ENCODE results near the gene NKX2-2.

NKX2-2 gene

GRCh38 chr20:21557241-21558020, 43.6 kb upstream of the NKX2-2 start:
- H3K79me2 ChIP-seq (ENCODE audit: low read length) = no peaks in the 10 kb centered on the region
- no peaks in the 10 kb centered on the region for H3K9me3 ChIP-seq (ENCODE audit: insufficient read depth, low read length)
- TF ChIP-seq EZH2phosphoT487 (IDR thresholded peaks at IDR 0.05; ENCODE audit: low read depth) = no peak
- TF ChIP-seq CTCF (IDR thresholded peaks at IDR 0.05; ENCODE audit: low read depth, low read length) = no peak
- peaks cover 47% of the 10 kb centered on the region for H3K27me3 ChIP-seq (ENCODE audit: low read depth, low read length)
- H3K9ac ChIP-seq (ENCODE audit: low read length) = peak overlapping the region; percentile 10; the same call in 1 of the 2 replicates
- H3K36me3 ChIP-seq (replicated peaks; ENCODE audit: low read depth, low read length) = no peaks in the 10 kb centered on the region
- H3K4me2 ChIP-seq (ENCODE audit: low read length) = peak overlapping the region; percentile 65
- no peak overlapping the region for H2AFZ ChIP-seq (ENCODE audit: low read depth, low read length)
- H3K4me3 ChIP-seq (ENCODE audit: low read length) = peak overlapping the region; percentile 57
- peaks cover 68% of the 10 kb centered on the region for H3K4me1 ChIP-seq (ENCODE audit: low read length)
- no peak overlapping the region for H3K27ac ChIP-seq (ENCODE audit: low read length)
- no peaks in the 10 kb centered on the region for H4K20me1 ChIP-seq (ENCODE audit: insufficient read depth, low read length)

GRCh38 chr20:21556398-21556797, 42.5 kb upstream of the NKX2-2 start:
- Histone ChIP-seq H3K36me3 (replicated peaks; ENCODE audit: low read depth, low read length) (no peaks in the 10 kb centered on the region), H4K20me1 (ENCODE audit: insufficient read depth, low read length) (no peaks in the 10 kb centered on the region), H3K27me3 (ENCODE audit: low read depth, low read length) (peaks cover 46% of the 10 kb centered on the region), H3K4me3 (ENCODE audit: low read length) (no peak overlapping the region), H3K9me3 (ENCODE audit: insufficient read depth, low read length) (no peaks in the 10 kb centered on the region), H3K9ac (ENCODE audit: low read length) (no peak overlapping the region), H3K4me1 (ENCODE audit: low read length) (peaks cover 57% of the 10 kb centered on the region), H3K4me2 (ENCODE audit: low read length) (no peak overlapping the region; the same call in 1 of the 2 replicates), H2AFZ (ENCODE audit: low read depth, low read length) (no peak overlapping the region), H3K27ac (ENCODE audit: low read length) (no peak overlapping the region), H3K79me2 (ENCODE audit: low read length) (no peaks in the 10 kb centered on the region)
- no peak for TF ChIP-seq CTCF (IDR thresholded peaks at IDR 0.05; ENCODE audit: low read depth, low read length)
- no peak for TF ChIP-seq EZH2phosphoT487 (IDR thresholded peaks at IDR 0.05; ENCODE audit: low read depth)

GRCh38 chr20:21555470-21556120, 41.7 kb upstream of the NKX2-2 start:
- Histone ChIP-seq H3K27ac (ENCODE audit: low read length) (no peak overlapping the region), H2AFZ (ENCODE audit: low read depth, low read length) (no peak overlapping the region), H3K9ac (ENCODE audit: low read length) (no peak overlapping the region), H3K36me3 (replicated peaks; ENCODE audit: low read depth, low read length) (no peaks in the 10 kb centered on the region), H3K4me1 (ENCODE audit: low read length) (peaks cover 49% of the 10 kb centered on the region), H3K4me3 (ENCODE audit: low read length) (no peak overlapping the region), H3K4me2 (ENCODE audit: low read length) (no peak overlapping the region), H4K20me1 (ENCODE audit: insufficient read depth, low read length) (no peaks in the 10 kb centered on the region), H3K79me2 (ENCODE audit: low read length) (no peaks in the 10 kb centered on the region), H3K27me3 (ENCODE audit: low read depth, low read length) (peaks cover 48% of the 10 kb centered on the region), H3K9me3 (ENCODE audit: insufficient read depth, low read length) (no peaks in the 10 kb centered on the region)
- TF ChIP-seq EZH2phosphoT487 (IDR thresholded peaks at IDR 0.05; ENCODE audit: low read depth) = no peak
- TF ChIP-seq CTCF (IDR thresholded peaks at IDR 0.05; ENCODE audit: low read depth, low read length) = no peak

GRCh38 chr20:21554985-21555384, 41.1 kb upstream of the NKX2-2 start:
- Histone ChIP-seq H3K9me3 (ENCODE audit: insufficient read depth, low read length) (no peaks in the 10 kb centered on the region), H2AFZ (ENCODE audit: low read depth, low read length) (no peak overlapping the region), H3K4me1 (ENCODE audit: low read length) (peaks cover 43% of the 10 kb centered on the region), H4K20me1 (ENCODE audit: insufficient read depth, low read length) (no peaks in the 10 kb centered on the region), H3K79me2 (ENCODE audit: low read length) (no peaks in the 10 kb centered on the region), H3K27me3 (ENCODE audit: low read depth, low read length) (peaks cover 55% of the 10 kb centered on the region), H3K36me3 (replicated peaks; ENCODE audit: low read depth, low read length) (no peaks in the 10 kb centered on the region), H3K4me2 (ENCODE audit: low read length) (no peak overlapping the region), H3K9ac (ENCODE audit: low read length) (no peak overlapping the region), H3K4me3 (ENCODE audit: low read length) (no peak overlapping the region), H3K27ac (ENCODE audit: low read length) (no peak overlapping the region)
- TF ChIP-seq EZH2phosphoT487 (IDR thresholded peaks at IDR 0.05; ENCODE audit: low read depth) (no peak), CTCF (IDR thresholded peaks at IDR 0.05; ENCODE audit: low read depth, low read length) (no peak)

All from OCI-LY3 (cell line).